ENCODE data around the gene NAA80. TPM values are rescaled to one million over a fixed set of nuclear protein-coding genes. Genes with fewer than 3 reads are reported as not detected.

The NAA80 gene
- total and polyA plus RNA-seq, 2 of the 13 experiments (the other 11 are each of a cell fraction or from before 2014, with no cell fraction given), result 3.4 to 8.7 TPM

GRCh38 chr3:50270422-50271224, 28.6 kb downstream of the NAA80 start (continued):
- TF ChIP-seq ZNF574 (CRISPR knock-in tag; IDR thresholded peaks at IDR 0.05), result 0 out of 2 replicates have a peak, but pooled peaks have one; percentile 0
- no peak for TF ChIP-seq EP300 (IDR thresholded peaks at IDR 0.05; ENCODE audit: low read depth in 2 of 2, low read length in 2 of 2)
- TF ChIP-seq EP300 (CRISPR knock-in tag; IDR thresholded peaks at IDR 0.05; ENCODE audit: borderline replicate concordance), result peak; percentile 13; the same call in 1 of the 2 replicates
- TF ChIP-seq ZNF672 (CRISPR knock-in tag; IDR thresholded peaks at IDR 0.05), result no peak
- TF ChIP-seq ZBTB40 (IDR thresholded peaks at IDR 0.05), result no peak
- no peak for TF ChIP-seq ZBTB40 (CRISPR knock-in tag; IDR thresholded peaks at IDR 0.05)
- TF ChIP-seq ATF3 (CRISPR knock-in tag; IDR thresholded peaks at IDR 0.05), result no peak
- 0 out of 2 replicates have a peak, but pooled peaks have one; percentile 34 for TF ChIP-seq ZNF234 (CRISPR knock-in tag; conservative IDR thresholded peaks at IDR 0.05)
- TF ChIP-seq THAP9 (CRISPR knock-in tag; IDR thresholded peaks at IDR 0.05; ENCODE audit: borderline replicate concordance), result no peak
- 0 out of 2 replicates have a peak, but pooled peaks have one; percentile 39 for TF ChIP-seq SAFB2 (CRISPR knock-in tag; IDR thresholded peaks at IDR 0.05; ENCODE audit: borderline replicate concordance, low read depth)
- TF ChIP-seq KMT2B (CRISPR knock-in tag; IDR thresholded peaks at IDR 0.05), result no peak
- TF ChIP-seq ZNF567 (CRISPR knock-in tag; IDR thresholded peaks at IDR 0.05; ENCODE audit: borderline replicate concordance), result no peak
